Measurements from ENCODE around the gene PRKCD.

PRKCD gene

GRCh38 chr3:53215816-53216215 lies 54.8 kb downstream of the PRKCD start:
- H3K4me3 ChIP-seq (ENCODE audit: low read depth, low read length) = no peak overlapping the region
- no peak for TF ChIP-seq CTCF (IDR thresholded peaks at IDR 0.05; ENCODE audit: low read depth, low read length)

- TF ChIP-seq CTCF (IDR thresholded peaks at IDR 0.05; ENCODE audit: low read depth, low read length) = no peak
- no peak overlapping the region for H3K4me3 ChIP-seq (ENCODE audit: low read depth, low read length)
These were observed 55.7 kb downstream of the PRKCD start for GRCh38 chr3:53216723-53217122.

- no peak for TF ChIP-seq CTCF (IDR thresholded peaks at IDR 0.05; ENCODE audit: low read depth, low read length)
- H3K4me3 ChIP-seq (ENCODE audit: low read depth, low read length) = no peak overlapping the region
These were observed 56.2 kb downstream of the PRKCD start for GRCh38 chr3:53217175-53217574.

- H3K4me3 ChIP-seq (ENCODE audit: low read depth, low read length) = no peak overlapping the region
- no peak for TF ChIP-seq CTCF (IDR thresholded peaks at IDR 0.05; ENCODE audit: low read depth, low read length)
These were observed 57.1 kb downstream of the PRKCD start for GRCh38 chr3:53218131-53218530.

GRCh38 chr3:53219895-53220483 lies 59.0 kb downstream of the PRKCD start:
- TF ChIP-seq CTCF (IDR thresholded peaks at IDR 0.05; ENCODE audit: low read depth, low read length) = peak; percentile 96
- H3K4me3 ChIP-seq (ENCODE audit: low read depth, low read length) = no peak overlapping the region

GRCh38 chr3:53221345-53221744 lies 60.3 kb downstream of the PRKCD start:
- TF ChIP-seq CTCF (IDR thresholded peaks at IDR 0.05; ENCODE audit: low read depth, low read length) = no peak
- H3K4me3 ChIP-seq (ENCODE audit: low read depth, low read length) = no peak overlapping the region

GRCh38 chr3:53221827-53222182 lies 60.8 kb downstream of the PRKCD start:
- no peak for TF ChIP-seq CTCF (IDR thresholded peaks at IDR 0.05; ENCODE audit: low read depth, low read length)

More at GRCh38 chr3:53221827-53222182, 60.8 kb downstream of the PRKCD start:
- H3K4me3 ChIP-seq (ENCODE audit: low read depth, low read length) = no peak overlapping the region

All from WI38 (cell line).